Measurements from ENCODE around the gene FBXO42.

FBXO42 gene

GRCh38 chr1:16286122-16286521, 66.2 kb downstream of the FBXO42 start:
- Histone ChIP-seq H3K79me2 (ENCODE audit: control insufficient read depth, insufficient read depth, low read length, unreplicated experiment) (no peaks in the 10 kb centered on the region), H3K27me3 (ENCODE audit: insufficient read depth, low read length) (no peaks in the 10 kb centered on the region), H3K4me3 (ENCODE audit: low read depth, low read length) (no peak overlapping the region), H3K27ac (ENCODE audit: low read depth, low read length) (no peak overlapping the region), H2AFZ (ENCODE audit: low read length, unreplicated experiment) (no peak overlapping the region), H3K36me3 (ENCODE audit: insufficient read depth, low read length) (no peaks in the 10 kb centered on the region), H3K4me1 (ENCODE audit: control insufficient read depth, insufficient read depth, low read length, unreplicated experiment) (no peaks in the 10 kb centered on the region)

GRCh38 chr1:16281765-16282164, 70.5 kb downstream of the FBXO42 start:
- H3K79me2 ChIP-seq (ENCODE audit: control insufficient read depth, insufficient read depth, low read length, unreplicated experiment), result no peaks in the 10 kb centered on the region
- H2AFZ ChIP-seq (ENCODE audit: low read length, unreplicated experiment), result no peak overlapping the region
- H3K27ac ChIP-seq (ENCODE audit: low read depth, low read length), result no peak overlapping the region
- H3K4me3 ChIP-seq (ENCODE audit: low read depth, low read length), result no peak overlapping the region
- no peaks in the 10 kb centered on the region for H3K4me1 ChIP-seq (ENCODE audit: control insufficient read depth, insufficient read depth, low read length, unreplicated experiment)
- no peaks in the 10 kb centered on the region for H3K27me3 ChIP-seq (ENCODE audit: insufficient read depth, low read length)
- H3K36me3 ChIP-seq (ENCODE audit: insufficient read depth, low read length), result no peaks in the 10 kb centered on the region

- no peak overlapping the region for H3K27ac ChIP-seq (ENCODE audit: low read depth, low read length)
- H2AFZ ChIP-seq (ENCODE audit: low read length, unreplicated experiment), result no peak overlapping the region
- H3K4me3 ChIP-seq (ENCODE audit: low read depth, low read length), result no peak overlapping the region
- no peaks in the 10 kb centered on the region for H3K4me1 ChIP-seq (ENCODE audit: control insufficient read depth, insufficient read depth, low read length, unreplicated experiment)
- no peaks in the 10 kb centered on the region for H3K79me2 ChIP-seq (ENCODE audit: control insufficient read depth, insufficient read depth, low read length, unreplicated experiment)
- H3K36me3 ChIP-seq (ENCODE audit: insufficient read depth, low read length), result no peaks in the 10 kb centered on the region
- no peaks in the 10 kb centered on the region for H3K27me3 ChIP-seq (ENCODE audit: insufficient read depth, low read length)
These were observed 73.1 kb downstream of the FBXO42 start for GRCh38 chr1:16279186-16279585.

GRCh38 chr1:16276302-16277030, 75.8 kb downstream of the FBXO42 start:
- no peak overlapping the region for H2AFZ ChIP-seq (ENCODE audit: low read length, unreplicated experiment)
- H3K27me3 ChIP-seq (ENCODE audit: insufficient read depth, low read length), result no peaks in the 10 kb centered on the region
- H3K4me1 ChIP-seq (ENCODE audit: control insufficient read depth, insufficient read depth, low read length, unreplicated experiment), result no peaks in the 10 kb centered on the region
- H3K36me3 ChIP-seq (ENCODE audit: insufficient read depth, low read length), result no peaks in the 10 kb centered on the region
- no peak overlapping the region for H3K4me3 ChIP-seq (ENCODE audit: low read depth, low read length)
- H3K27ac ChIP-seq (ENCODE audit: low read depth, low read length), result no peak overlapping the region
- peaks cover under 1% of the 10 kb centered on the region for H3K79me2 ChIP-seq (ENCODE audit: control insufficient read depth, insufficient read depth, low read length, unreplicated experiment)

GRCh38 chr1:16275591-16275990, 76.7 kb downstream of the FBXO42 start:
- H2AFZ ChIP-seq (ENCODE audit: low read length, unreplicated experiment), result no peak overlapping the region
- H3K79me2 ChIP-seq (ENCODE audit: control insufficient read depth, insufficient read depth, low read length, unreplicated experiment), result peaks cover 2% of the 10 kb centered on the region
- no peak overlapping the region for H3K27ac ChIP-seq (ENCODE audit: low read depth, low read length)
- H3K4me1 ChIP-seq (ENCODE audit: control insufficient read depth, insufficient read depth, low read length, unreplicated experiment), result no peaks in the 10 kb centered on the region
- H3K27me3 ChIP-seq (ENCODE audit: insufficient read depth, low read length), result no peaks in the 10 kb centered on the region
- H3K4me3 ChIP-seq (ENCODE audit: low read depth, low read length), result no peak overlapping the region
- H3K36me3 ChIP-seq (ENCODE audit: insufficient read depth, low read length), result no peaks in the 10 kb centered on the region

- no peak overlapping the region for H3K4me3 ChIP-seq (ENCODE audit: low read depth, low read length)
- no peak overlapping the region for H2AFZ ChIP-seq (ENCODE audit: low read length, unreplicated experiment)
- H3K27me3 ChIP-seq (ENCODE audit: insufficient read depth, low read length), result no peaks in the 10 kb centered on the region
- H3K4me1 ChIP-seq (ENCODE audit: control insufficient read depth, insufficient read depth, low read length, unreplicated experiment), result peaks cover 14% of the 10 kb centered on the region
- no peak overlapping the region for H3K27ac ChIP-seq (ENCODE audit: low read depth, low read length)
- H3K36me3 ChIP-seq (ENCODE audit: insufficient read depth, low read length), result peaks cover 3% of the 10 kb centered on the region; the same call in 1 of the 2 replicates
- H3K79me2 ChIP-seq (ENCODE audit: control insufficient read depth, insufficient read depth, low read length, unreplicated experiment), result peaks cover 5% of the 10 kb centered on the region
These were observed 84.5 kb downstream of the FBXO42 start for GRCh38 chr1:16267690-16268180.

GRCh38 chr1:16266411-16267118, 85.7 kb downstream of the FBXO42 start:
- H3K27me3 ChIP-seq (ENCODE audit: insufficient read depth, low read length), result no peaks in the 10 kb centered on the region
- no peak overlapping the region for H3K27ac ChIP-seq (ENCODE audit: low read depth, low read length)
- H3K79me2 ChIP-seq (ENCODE audit: control insufficient read depth, insufficient read depth, low read length, unreplicated experiment), result peaks cover 5% of the 10 kb centered on the region
- H3K4me1 ChIP-seq (ENCODE audit: control insufficient read depth, insufficient read depth, low read length, unreplicated experiment), result peaks cover 14% of the 10 kb centered on the region
- peaks cover 3% of the 10 kb centered on the region; the same call in 1 of the 2 replicates for H3K36me3 ChIP-seq (ENCODE audit: insufficient read depth, low read length)
- no peak overlapping the region for H3K4me3 ChIP-seq (ENCODE audit: low read depth, low read length)
- no peak overlapping the region for H2AFZ ChIP-seq (ENCODE audit: low read length, unreplicated experiment)

- no peaks in the 10 kb centered on the region for H3K79me2 ChIP-seq (ENCODE audit: control insufficient read depth, insufficient read depth, low read length, unreplicated experiment)
These were observed 90.2 kb downstream of the FBXO42 start for GRCh38 chr1:16262067-16262466.

GRCh38 chr1:16260814-16261213, 91.5 kb downstream of the FBXO42 start:
- Histone ChIP-seq H3K27me3 (ENCODE audit: insufficient read depth, low read length) (no peaks in the 10 kb centered on the region), H3K36me3 (ENCODE audit: insufficient read depth, low read length) (no peaks in the 10 kb centered on the region; the same call in 1 of the 2 replicates), H2AFZ (ENCODE audit: low read length, unreplicated experiment) (no peak overlapping the region), H3K4me1 (ENCODE audit: control insufficient read depth, insufficient read depth, low read length, unreplicated experiment) (peaks cover 10% of the 10 kb centered on the region), H3K79me2 (ENCODE audit: control insufficient read depth, insufficient read depth, low read length, unreplicated experiment) (no peaks in the 10 kb centered on the region), H3K27ac (ENCODE audit: low read depth, low read length) (no peak overlapping the region), H3K4me3 (ENCODE audit: low read depth, low read length) (no peak overlapping the region)

More at GRCh38 chr1:16262067-16262466, 90.2 kb downstream of the FBXO42 start:
- Histone ChIP-seq H3K27me3 (ENCODE audit: insufficient read depth, low read length) (no peaks in the 10 kb centered on the region), H3K36me3 (ENCODE audit: insufficient read depth, low read length) (no peaks in the 10 kb centered on the region), H2AFZ (ENCODE audit: low read length, unreplicated experiment) (no peak overlapping the region), H3K4me1 (ENCODE audit: control insufficient read depth, insufficient read depth, low read length, unreplicated experiment) (peaks cover 20% of the 10 kb centered on the region), H3K27ac (ENCODE audit: low read depth, low read length) (no peak overlapping the region), H3K4me3 (ENCODE audit: low read depth, low read length) (no peak overlapping the region)

GRCh38 chr1:16258591-16259135, 93.6 kb downstream of the FBXO42 start:
- Histone ChIP-seq H3K36me3 (ENCODE audit: insufficient read depth, low read length) (peaks cover 1% of the 10 kb centered on the region; the same call in 1 of the 2 replicates), H3K4me1 (ENCODE audit: control insufficient read depth, insufficient read depth, low read length, unreplicated experiment) (peaks cover 10% of the 10 kb centered on the region), H3K79me2 (ENCODE audit: control insufficient read depth, insufficient read depth, low read length, unreplicated experiment) (no peaks in the 10 kb centered on the region), H3K27me3 (ENCODE audit: insufficient read depth, low read length) (no peaks in the 10 kb centered on the region), H3K4me3 (ENCODE audit: low read depth, low read length) (no peak overlapping the region), H2AFZ (ENCODE audit: low read length, unreplicated experiment) (no peak overlapping the region), H3K27ac (ENCODE audit: low read depth, low read length) (no peak overlapping the region)

Measured in ACC112 (cell line).